ENCODE results near the gene DENND6B. TPM values are rescaled to one million over a fixed set of nuclear protein-coding genes. Genes with fewer than 3 reads are reported as not detected.

Gene DENND6B
- total and polyA plus RNA-seq, 2 of the 13 experiments (the other 11 are each of a cell fraction or from before 2014, with no cell fraction given): 0.95 to 3.8 TPM

GRCh38 chr22:50293441-50294318 lies 33.1 kb downstream of the DENND6B start (continued):
- TF ChIP-seq ZHX2 (IDR thresholded peaks at IDR 0.05; ENCODE audit: low read depth) (no peak; the same call in 1 of the 2 replicates), ZHX2 (CRISPR knock-in tag; IDR thresholded peaks at IDR 0.05; ENCODE audit: borderline replicate concordance) (peak; percentile 84; the same call in 1 of the 2 replicates), MLX (CRISPR knock-in tag; IDR thresholded peaks at IDR 0.05) (peak; percentile 42; the same call in 1 of the 2 replicates), KAT8 (CRISPR knock-in tag; IDR thresholded peaks at IDR 0.05) (peak; percentile 78; the same call in 1 of the 2 replicates), ZNF687 (CRISPR knock-in tag; IDR thresholded peaks at IDR 0.05) (peak; percentile 99), HINFP (CRISPR knock-in tag; IDR thresholded peaks at IDR 0.05; ENCODE audit: low read depth) (peak; percentile 98), ZNF513 (CRISPR knock-in tag; conservative IDR thresholded peaks at IDR 0.05) (no peak), SKIL (CRISPR knock-in tag; IDR thresholded peaks at IDR 0.05; ENCODE audit: borderline replicate concordance) (peak; percentile 68)

All from HepG2 (cell line).